Breast epithelium (tissue), 4 donors: Measurements from ENCODE around the gene ZC3H11A. TPM values are rescaled to one million over a fixed set of nuclear protein-coding genes. Genes with fewer than 3 reads are reported as not detected.
"Not testable (repeated sequence)": the region's sequence is repeated elsewhere in the genome, so short reads cannot be mapped to it uniquely, and the experiment has no call there.

Experiments used
- DNase-seq, 2 donors: peaks; one replicate each; pipeline ENCODE4 v3.0.0-alpha.2; 2019; ENCODE audit warnings: low spot score in 2 of 2
- H3K27ac ChIP-seq, 2 donors: fragments of 200-600 bp; sonication (generic) in 1 of 2; one replicate each; pipeline ENCODE4 v1.5.1; 2016 to 2019; ENCODE audit warnings: mild to moderate bottlenecking in 1 of 2
- H3K27me3 ChIP-seq, 2 donors: fragments of 200-600 bp; sonication (generic) in 1 of 2; one replicate each; pipeline versions ENCODE4 v1.5.1 to v1.6.0; 2017 to 2019; ENCODE audit warnings: control low read depth in 1 of 2, mild to moderate bottlenecking in 1 of 2
- H3K36me3 ChIP-seq: fragments of 200-600 bp; one replicate; pipeline ENCODE4 v1.5.1; 2019
- H3K4me1 ChIP-seq, 2 donors: fragments of 200-600 bp; sonication (generic); one replicate each; pipeline ENCODE4 v1.5.1; 2016 to 2019; ENCODE audit warnings: control low read depth in 1 of 2
- H3K4me3 ChIP-seq, 3 donors: fragments of 200-600 bp; sonication (generic); 1 replicate in 2 of 3; 2 replicates in 1 of 3; pipeline ENCODE4 v1.5.1; 2016 to 2019; ENCODE audit warnings: mild to moderate bottlenecking in 3 of 3, moderate library complexity in 2 of 3
- H3K9me3 ChIP-seq, 2 donors: fragments of 200-600 bp; sonication (generic) in 1 of 2; one replicate each; pipeline ENCODE4 v1.5.1; 2016 to 2019; ENCODE audit warnings: control low read depth in 1 of 2
- CTCF ChIP-seq, 3 donors: fragments of 450-650 bp; IDR thresholded peaks; one replicate each; pipeline ENCODE4 v1.5.1; 2016 to 2017; ENCODE audit warnings: antibody characterized with exemption in 3 of 3, mild to moderate bottlenecking in 3 of 3, moderate library complexity in 3 of 3
- POLR2A ChIP-seq: fragments of 450-650 bp; IDR thresholded peaks from one replicate; pipeline ENCODE4 v1.6.1; 2016; ENCODE audit warnings: antibody characterized with exemption, mild to moderate bottlenecking, moderate library complexity
- POLR2AphosphoS5 ChIP-seq, 3 donors: sonication (generic); formaldehyde crosslinking; IDR thresholded peaks; one replicate each; pipeline ENCODE4 v1.6.1; 2017; ENCODE audit warnings: antibody characterized with exemption in 3 of 3
- intact Hi-C: fragments of 100-400 bp; cut with DNase I; formaldehyde crosslinking; loops from one replicate; pipeline ENCODE4 v1.15.1; 2023; ENCODE audit warnings: low total_unique reads
- total RNA-seq, 3 donors: library from RNA; depleted of rRNA; stranded (reverse); fragments of >200 nt; gene quantifications; one replicate each; pipeline ENCODE4 v1.1.0, GENCODE V29; 2016

ZC3H11A gene
- total RNA-seq, result 100 to 1,000 TPM; 102 to 154 (median 124) TPM

GRCh38 chr1:203795441-203796235 lies at the start of gene ZC3H11A, which contains the start of gene ZBED6:
Gene ZC3H11A (plus strand): TSS chr1:203795623. CDS start chr1:203817071, 21,448 bp downstream.
Gene ZBED6 (plus strand): TSS chr1:203795623. CDS start chr1:203797523, 1,900 bp downstream.
- intact Hi-C loops, result no loop called here
- no peaks in the 10 kb centered on the region for H3K27me3 ChIP-seq
- peak within 1 kb of the TSS; percentile 83 to 86 (median 85) for H3K4me3 ChIP-seq
- TF ChIP-seq POLR2A (peak; percentile 74), POLR2AphosphoS5 (IDR thresholded peaks at IDR 0.05) (peak; percentile 95 to 97 (median 96)), CTCF (IDR thresholded peaks at IDR 0.05) (no peak)
- no peaks in the 10 kb centered on the region for H3K9me3 ChIP-seq
- no peaks in the 10 kb centered on the region for H3K36me3 ChIP-seq
- peaks cover 8 to 9% of the 10 kb centered on the region in 2 donors for H3K4me1 ChIP-seq
- peak; percentile 99 for DNase-seq
- H3K27ac ChIP-seq, result peak within 1 kb of the TSS; percentile 97 to 98

- no peak for TF ChIP-seq CTCF (IDR thresholded peaks at IDR 0.05)
- no peak for TF ChIP-seq POLR2A
- TF ChIP-seq POLR2AphosphoS5 (IDR thresholded peaks at IDR 0.05), result no peak
- Histone ChIP-seq H3K9me3 (no peaks in the 10 kb centered on the region), H3K36me3 (no peaks in the 10 kb centered on the region), H3K4me3 (no peak overlapping the region), H3K27ac (no peak overlapping the region), H3K27me3 (no peaks in the 10 kb centered on the region), H3K4me1 (peaks cover 5% of the 10 kb centered on the region in 2 donors)
- DNase-seq, result no peak
- intact Hi-C loops, result no loop called here
These were observed 49.1 kb upstream of the ZC3H11A start for GRCh38 chr1:203746281-203746680.

GRCh38 chr1:203751051-203751450 lies 44.4 kb upstream of the ZC3H11A start:
- H3K36me3 ChIP-seq, result no peaks in the 10 kb centered on the region

GRCh38 chr1:203751618-203752361 lies 43.6 kb upstream of the ZC3H11A start:
- H3K9me3 ChIP-seq, H3K27me3 ChIP-seq, H3K4me1 ChIP-seq, H3K36me3 ChIP-seq, H3K27ac ChIP-seq, DNase-seq, intact Hi-C loops, H3K4me3 ChIP-seq: not testable (repeated sequence)

More at GRCh38 chr1:203751051-203751450, 44.4 kb upstream of the ZC3H11A start:
- Histone ChIP-seq H3K27ac (peak overlapping the region in 1 of 2 donors; percentile 8), H3K9me3 (no peaks in the 10 kb centered on the region), H3K4me3 (no peak overlapping the region), H3K27me3 (no peaks in the 10 kb centered on the region), H3K4me1 (no peaks in the 10 kb centered on the region)
- TF ChIP-seq POLR2A, result no peak
- DNase-seq, result peak in 1 of 2 donors; percentile 64
- intact Hi-C loops, result no loop called here

GRCh38 chr1:203754455-203754864 lies 41.0 kb upstream of the ZC3H11A start:
- no peaks in the 10 kb centered on the region for H3K27me3 ChIP-seq
- H3K4me1 ChIP-seq, result no peaks in the 10 kb centered on the region
- no peaks in the 10 kb centered on the region for H3K36me3 ChIP-seq
- no peaks in the 10 kb centered on the region for H3K9me3 ChIP-seq
- intact Hi-C loops, result no loop called here
- TF ChIP-seq POLR2A (no peak), CTCF (IDR thresholded peaks at IDR 0.05) (no peak), POLR2AphosphoS5 (IDR thresholded peaks at IDR 0.05) (no peak)
- H3K27ac ChIP-seq, result peak overlapping the region; percentile 34 to 41
- no peak for DNase-seq
- no peak overlapping the region for H3K4me3 ChIP-seq

- H3K36me3 ChIP-seq, result no peaks in the 10 kb centered on the region
- no peak for DNase-seq
- TF ChIP-seq POLR2A (no peak), CTCF (IDR thresholded peaks at IDR 0.05) (no peak), POLR2AphosphoS5 (IDR thresholded peaks at IDR 0.05) (no peak)
- H3K4me3 ChIP-seq, result no peak overlapping the region
- no peak overlapping the region for H3K27ac ChIP-seq
- no peaks in the 10 kb centered on the region for H3K4me1 ChIP-seq
- intact Hi-C loops, result no loop called here
- H3K27me3 ChIP-seq, result no peaks in the 10 kb centered on the region
- no peaks in the 10 kb centered on the region for H3K9me3 ChIP-seq
These were observed 39.4 kb upstream of the ZC3H11A start for GRCh38 chr1:203756036-203756435.

- intact Hi-C loops, H3K9me3 ChIP-seq, DNase-seq, H3K4me3 ChIP-seq, H3K36me3 ChIP-seq, H3K27me3 ChIP-seq, H3K4me1 ChIP-seq, H3K27ac ChIP-seq: not testable (repeated sequence)
These were observed 36.7 kb upstream of the ZC3H11A start for GRCh38 chr1:203758749-203759148.
